Gastrocnemius medialis (tissue), 4 donors: Measurements from ENCODE around the gene MXRA8. TPM values are rescaled to one million over a fixed set of nuclear protein-coding genes. Genes with fewer than 3 reads are reported as not detected.

Experiments used
- ATAC-seq, 2 donors: fragments of 150-250 bp; one replicate each; pipeline ENCODE4 v1.9.1; 2016
- DNase-seq, 2 donors: peaks; one replicate each; pipeline ENCODE4 v3.0.0-alpha.2; 2019
- H3K27ac ChIP-seq, 4 donors: fragments of 200-600 bp; sonication (generic); 1 replicate in 1 of 4; 2 replicates in 3 of 4; pipeline ENCODE4 v1.5.1; 2016 to 2018; ENCODE audit warnings: mild to moderate bottlenecking in 2 of 4, moderate library complexity in 1 of 4
- H3K27me3 ChIP-seq, 3 donors: fragments of 200-600 bp; sonication (generic) in 2 of 3; 1 replicate in 1 of 3; 2 replicates in 2 of 3; pipeline versions ENCODE4 v1.5.1 to v1.6.0; 2016 to 2019; ENCODE audit warnings: mild to moderate bottlenecking in 1 of 3, moderate library complexity in 1 of 3
- H3K36me3 ChIP-seq, 2 donors: fragments of 200-600 bp; sonication (generic) in 1 of 2; one replicate each; pipeline ENCODE4 v1.5.1; 2017 to 2018
- H3K4me1 ChIP-seq, 2 donors: fragments of 200-600 bp; sonication (generic) in 1 of 2; one replicate each; pipeline ENCODE4 v1.5.1; 2016 to 2017; ENCODE audit warnings: mild to moderate bottlenecking in 2 of 2
- H3K4me3 ChIP-seq, 4 donors: fragments of 200-600 bp; sonication (generic) in 3 of 4; 1 replicate in 1 of 4; 2 replicates in 3 of 4; pipeline ENCODE4 v1.5.1; 2016 to 2019; ENCODE audit warnings: mild to moderate bottlenecking in 2 of 4
- H3K9me3 ChIP-seq, 3 donors: fragments of 200-600 bp; sonication (generic) in 2 of 3; 1 replicate in 1 of 3; 2 replicates in 2 of 3; pipeline ENCODE4 v1.5.1; 2016 to 2019
- CTCF ChIP-seq, 5 experiments: fragments of 450-650 bp in 3 of 5; fragments of 200-600 bp in 2 of 5; sonication (generic) in 2 of 5; IDR thresholded peaks in 4 of 5; conservative IDR thresholded peaks in 1 of 5; 1 replicate in 4 of 5; 2 replicates in 1 of 5; pipeline ENCODE4 v1.5.1; 2016 to 2019; ENCODE audit warnings: antibody characterized with exemption in 5 of 5, mild to moderate bottlenecking in 3 of 5, moderate library complexity in 3 of 5
- POLR2A ChIP-seq, 2 donors: fragments of 450-650 bp; IDR thresholded peaks; one replicate each; pipeline ENCODE4 v1.6.1; 2017; ENCODE audit warnings: antibody characterized with exemption in 2 of 2, mild to moderate bottlenecking in 2 of 2, moderate library complexity in 2 of 2
- in situ Hi-C, 4 donors: fragments of 200-750 bp; cut with MboI; loops; one replicate each; pipeline versions ENCODE4 v1.15.0 to v1.8.0; 2017; ENCODE audit warnings: low sequenced_read_pairs in 4 of 4
- intact Hi-C: fragments of 100-400 bp; cut with DNase I; formaldehyde crosslinking; loops from one replicate; pipeline ENCODE4 v1.15.1; 2023; ENCODE audit warnings: low total_unique reads
- total RNA-seq, 4 donors: library from RNA; depleted of rRNA; stranded (reverse); fragments of >200 nt; gene quantifications; one replicate each; pipeline versions ENCODE4 v1.1.0 to v1.2.3, GENCODE V29; 2016

MXRA8 gene
- total RNA-seq, 4 donors from 2014 or later: 13.9 to 41.9 (median 34.2) TPM

- H3K27me3 ChIP-seq: no peaks in the 10 kb centered on the region
- DNase-seq: no peak
- H3K9me3 ChIP-seq: no peaks in the 10 kb centered on the region
- in situ Hi-C loops: no loop called here
- no peak overlapping the region for H3K4me3 ChIP-seq
- H3K36me3 ChIP-seq: peaks cover 0 to 11% of the 10 kb centered on the region in 2 donors
- H3K27ac ChIP-seq: no peak overlapping the region
- H3K4me1 ChIP-seq: peaks cover 19 to 33% of the 10 kb centered on the region in 2 donors
- no peak for ATAC-seq
- intact Hi-C loops: loop anchor here (5.0 to 10.0 kb wide), 2 partner anchors 105 to 127 kb away; partner anchors contain the start of gene UBE2J2
- TF ChIP-seq POLR2A (IDR thresholded peaks at IDR 0.05) (no peak), CTCF (IDR thresholded peaks at IDR 0.05 in 4 of 5, conservative IDR thresholded peaks at IDR 0.05 in 1 of 5) (no peak)
Measured at GRCh38 chr1:1377540-1378205, 19.3 kb upstream of the MXRA8 start.

GRCh38 chr1:1376551-1377226, 18.3 kb upstream of the MXRA8 start:
- intact Hi-C loops: loop anchor here (5.0 to 10.0 kb wide), 2 partner anchors 104 to 128 kb away; partner anchors contain the start of gene UBE2J2

GRCh38 chr1:1374929-1375662, 16.7 kb upstream of the MXRA8 start, which contains the start of gene AURKAIP1:
TSS of gene AURKAIP1 (minus strand) at chr1:1375207. CDS start at chr1:1374756, 451 bp downstream.
- TF ChIP-seq CTCF (IDR thresholded peaks at IDR 0.05 in 4 of 5, conservative IDR thresholded peaks at IDR 0.05 in 1 of 5): peak; percentile 23 to 37 (median 30)
- peak; percentile 67 to 79 for TF ChIP-seq POLR2A (IDR thresholded peaks at IDR 0.05)
- Histone ChIP-seq H3K4me1 (peaks cover 28 to 38% of the 10 kb centered on the region in 2 donors), H3K4me3 (peak within 1 kb of the TSS; percentile 80 to 95 (median 94)), H3K27me3 (no peaks in the 10 kb centered on the region), H3K36me3 (peaks cover 0 to 11% of the 10 kb centered on the region in 2 donors), H3K27ac (peak within 1 kb of the TSS; percentile 83 to 96 (median 94)), H3K9me3 (no peaks in the 10 kb centered on the region)
- DNase-seq: peak; percentile 99
- peak; percentile 95 to 97 for ATAC-seq
- in situ Hi-C loops (no loop called here), intact Hi-C loops (loop anchor here (1.0 to 10.0 kb wide), 7 partner anchors 24 to 259 kb away; partner anchors contain the start of genes C1orf159, CCNL2, DVL1 and MRPL20)

More at GRCh38 chr1:1376551-1377226, 18.3 kb upstream of the MXRA8 start:
- peaks cover 26 to 36% of the 10 kb centered on the region in 2 donors for H3K4me1 ChIP-seq
- TF ChIP-seq POLR2A (IDR thresholded peaks at IDR 0.05): no peak
- no peak for TF ChIP-seq CTCF (IDR thresholded peaks at IDR 0.05 in 4 of 5, conservative IDR thresholded peaks at IDR 0.05 in 1 of 5)
- H3K4me3 ChIP-seq: no peak overlapping the region
- peak overlapping the region in 1 of 4 donors; percentile 96 for H3K27ac ChIP-seq
- no peaks in the 10 kb centered on the region for H3K9me3 ChIP-seq
- in situ Hi-C loops: no loop called here
- ATAC-seq: no peak
- DNase-seq: no peak
- peaks cover 0 to 11% of the 10 kb centered on the region in 2 donors for H3K36me3 ChIP-seq
- H3K27me3 ChIP-seq: no peaks in the 10 kb centered on the region

- Histone ChIP-seq H3K36me3 (peaks cover 0 to 11% of the 10 kb centered on the region in 2 donors), H3K4me3 (peak overlapping the region; percentile 80 to 95 (median 94)), H3K27me3 (no peaks in the 10 kb centered on the region), H3K4me1 (peaks cover 28 to 38% of the 10 kb centered on the region in 2 donors), H3K9me3 (no peaks in the 10 kb centered on the region), H3K27ac (peak overlapping the region; percentile 83 to 96 (median 94))
- ATAC-seq (peak in 1 of 2 donors; percentile 6), DNase-seq (peak in 1 of 2 donors; percentile 37)
- intact Hi-C loops (loop anchor here (10.0 kb wide), 1 partner anchor 130 kb away; no protein-coding TSS in a partner anchor), in situ Hi-C loops (no loop called here)
- TF ChIP-seq POLR2A (IDR thresholded peaks at IDR 0.05) (no peak), CTCF (IDR thresholded peaks at IDR 0.05 in 4 of 5, conservative IDR thresholded peaks at IDR 0.05 in 1 of 5) (no peak)
Measured at GRCh38 chr1:1374589-1374928, 16.2 kb upstream of the MXRA8 start.
